Hepatocyte (in vitro differentiated cells): ENCODE results near the gene MSX1. TPM values are rescaled to one million over a fixed set of nuclear protein-coding genes. Genes with fewer than 3 reads are reported as not detected.

Experiments
- DNase-seq: peaks from one replicate; pipeline ENCODE4 v3.0.0-alpha.2; 2016; ENCODE audit warnings: low spot score
- H2AFZ ChIP-seq: fragments of 200-600 bp; sonication (generic); 2 replicates; pipeline ENCODE4 v1.6.0; 2016; ENCODE audit warnings: antibody characterized with exemption, mild to moderate bottlenecking
- H3K27ac ChIP-seq: fragments of 200-600 bp; sonication (generic); 2 replicates; pipeline ENCODE4 v1.5.1; 2016; ENCODE audit warnings: mild to moderate bottlenecking
- H3K27me3 ChIP-seq: fragments of 200-600 bp; sonication (generic); 2 replicates; pipeline ENCODE4 v1.6.1; 2016
- H3K36me3 ChIP-seq: fragments of 200-600 bp; sonication (generic); replicated peaks from 2 replicates; pipeline ENCODE4 v1.5.1; 2016; ENCODE audit warnings: low read depth; ENCODE audit not compliant: insufficient read depth
- H3K4me1 ChIP-seq: fragments of 200-600 bp; sonication (generic); 2 replicates; pipeline ENCODE4 v1.5.1; 2016; ENCODE audit warnings: mild to moderate bottlenecking, moderate library complexity; ENCODE audit not compliant: insufficient read depth
- H3K4me2 ChIP-seq: fragments of 200-600 bp; sonication (generic); 2 replicates; pipeline ENCODE4 v1.6.0; 2016
- H3K4me3 ChIP-seq: fragments of 200-600 bp; sonication (generic); 2 replicates; pipeline ENCODE4 v1.5.1; 2016; ENCODE audit warnings: mild to moderate bottlenecking
- H3K79me2 ChIP-seq: fragments of 200-600 bp; sonication (generic); 2 replicates; pipeline ENCODE4 v1.6.0; 2017; ENCODE audit warnings: mild to moderate bottlenecking
- H3K9me2 ChIP-seq: fragments of 200-600 bp; sonication (generic); replicated peaks from 2 replicates; pipeline ENCODE4 v1.6.0; 2017; ENCODE audit warnings: mild to moderate bottlenecking; ENCODE audit not compliant: insufficient read depth
- H3K9me3 ChIP-seq: fragments of 200-600 bp; sonication (generic); 2 replicates; pipeline ENCODE4 v1.5.1; 2016; ENCODE audit warnings: low read depth, mild to moderate bottlenecking
- H4K20me1 ChIP-seq: fragments of 200-600 bp; sonication (generic); 2 replicates; pipeline ENCODE4 v1.6.0; 2016; ENCODE audit warnings: mild to moderate bottlenecking; ENCODE audit not compliant: insufficient read depth, poor library complexity, severe bottlenecking
- CTCF ChIP-seq: fragments of 200-600 bp; sonication (generic); IDR thresholded peaks from 2 replicates; pipeline ENCODE4 v1.5.1; 2016; ENCODE audit warnings: antibody characterized with exemption, mild to moderate bottlenecking; ENCODE audit not compliant: poor library complexity
- EZH2 ChIP-seq: fragments of 200-600 bp; sonication (generic); IDR thresholded peaks from 2 replicates; pipeline ENCODE4 v1.6.1; 2016; ENCODE audit warnings: antibody characterized with exemption, mild to moderate bottlenecking, borderline replicate concordance
- EZH2phosphoT487 ChIP-seq: fragments of 200-600 bp; sonication (generic); IDR thresholded peaks from one replicate; pipeline ENCODE4 v1.6.1; 2018; ENCODE audit warnings: antibody characterized with exemption, mild to moderate bottlenecking, low read depth, moderate library complexity; ENCODE audit not compliant: unreplicated experiment, severe bottlenecking
- WGBS: methylation state at CpG from one replicate; pipeline ENCODE4 v1.1.6; 2016; ENCODE audit warnings: low lambda C conversion rate; ENCODE audit errors: missing lambda C conversion rate; 5-methylcytosine and 5-hydroxymethylcytosine counted together
- polyA plus RNA-seq: library from polyadenylated mRNA; unstranded; fragments of >200 nt; fragmentation: Nextera tagmentation; extraction: Ambion mirVana; gene quantifications from 2 replicates; pipeline ENCODE4 v1.2.1, GENCODE V29; 2016
- total RNA-seq: library from RNA; depleted of rRNA; stranded (reverse); fragments of >200 nt; gene quantifications from 2 replicates; pipeline ENCODE4 v1.2.3, GENCODE V29; 2014

MSX1 gene
- total and polyA plus RNA-seq, 2 experiments from 2014 or later: 25.4 to 30.4 TPM

- Histone ChIP-seq H3K27me3 (peaks cover 78% of the 10 kb centered on the region), H3K36me3 (no peaks in the 10 kb centered on the region), H4K20me1 (peaks cover 7% of the 10 kb centered on the region), H3K27ac (peak overlapping the region; percentile 70), H3K4me2 (peak overlapping the region; percentile 87), H3K79me2 (peaks cover 24% of the 10 kb centered on the region), H3K9me2 (no peaks in the 10 kb centered on the region), H3K9me3 (no peaks in the 10 kb centered on the region), H2AFZ (no peak overlapping the region), H3K4me1 (peaks cover 31% of the 10 kb centered on the region), H3K4me3 (peak overlapping the region; percentile 24)
- WGBS: 16% methylated on average over 26 of the region's 36 CpGs
- TF ChIP-seq EZH2 (no peak), CTCF (no peak), EZH2phosphoT487 (peak; percentile 27)
- no peak for DNase-seq
Measured at GRCh38 chr4:4857001-4857808, 2.3 kb upstream of the MSX1 start.

- H3K36me3 ChIP-seq: no peaks in the 10 kb centered on the region
- H4K20me1 ChIP-seq: peaks cover 8% of the 10 kb centered on the region
- peaks cover 84% of the 10 kb centered on the region for H3K27me3 ChIP-seq
- H3K4me3 ChIP-seq: no peak overlapping the region
- 23% methylated on average over 42 of the region's 42 CpGs for WGBS
- TF ChIP-seq CTCF: no peak
- TF ChIP-seq EZH2: peak; percentile 20
- no peak for TF ChIP-seq EZH2phosphoT487
- H3K4me1 ChIP-seq: peaks cover 23% of the 10 kb centered on the region
- no peak overlapping the region for H2AFZ ChIP-seq
- no peaks in the 10 kb centered on the region for H3K9me3 ChIP-seq
- no peaks in the 10 kb centered on the region for H3K9me2 ChIP-seq
- H3K27ac ChIP-seq: peak overlapping the region; percentile 70
- H3K79me2 ChIP-seq: peaks cover 30% of the 10 kb centered on the region
- H3K4me2 ChIP-seq: peak overlapping the region; percentile 87
- DNase-seq: no peak
Measured at GRCh38 chr4:4857809-4858508, 1.5 kb upstream of the MSX1 start.

- Histone ChIP-seq H3K27me3 (peaks cover 83% of the 10 kb centered on the region), H2AFZ (no peak overlapping the region), H3K79me2 (peaks cover 33% of the 10 kb centered on the region), H3K9me2 (no peaks in the 10 kb centered on the region), H3K27ac (peak overlapping the region; percentile 70), H3K4me2 (peak overlapping the region; percentile 87), H3K4me3 (peak overlapping the region; percentile 9), H4K20me1 (peaks cover 8% of the 10 kb centered on the region), H3K4me1 (peaks cover 15% of the 10 kb centered on the region), H3K36me3 (no peaks in the 10 kb centered on the region), H3K9me3 (no peaks in the 10 kb centered on the region)
- no peak for DNase-seq
- TF ChIP-seq EZH2: no peak
- no peak for TF ChIP-seq CTCF
- no peak for TF ChIP-seq EZH2phosphoT487
- 20% methylated on average over 20 of the region's 21 CpGs for WGBS
Measured at GRCh38 chr4:4858527-4859324, 739 bp upstream of the MSX1 start.
